Measurements from ENCODE around the gene OR5V1.

Gene OR5V1

DNA sequence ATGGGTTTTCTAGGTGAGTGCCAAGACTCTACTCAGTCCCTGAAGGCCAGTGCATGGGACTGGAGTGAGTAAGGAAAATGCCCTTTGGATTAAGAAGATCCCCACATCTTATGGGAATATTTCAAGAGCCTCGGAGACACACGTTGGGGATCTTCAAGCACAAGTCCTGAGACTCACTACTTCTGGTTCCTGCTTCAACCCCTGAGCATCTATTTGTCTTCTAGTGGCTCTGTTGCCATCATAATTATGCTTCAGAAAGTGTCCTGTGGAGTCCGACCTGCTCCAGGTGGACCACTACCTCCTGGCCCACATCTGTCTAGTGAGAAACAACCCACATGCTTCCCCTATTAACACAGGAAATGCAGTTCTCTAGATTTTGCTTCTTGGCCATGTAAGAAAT is at the start of gene OR5V1:
TSS of gene OR5V1 (minus strand) at position 101 of the 400 bp plus-strand sequence. CDS start 12,670 bp downstream, outside the sequence.
- no peak within 1 kb of the TSS for H3K4me3 ChIP-seq (ENCODE audit: low read depth, low read length)
- TF ChIP-seq, protein P1, sequence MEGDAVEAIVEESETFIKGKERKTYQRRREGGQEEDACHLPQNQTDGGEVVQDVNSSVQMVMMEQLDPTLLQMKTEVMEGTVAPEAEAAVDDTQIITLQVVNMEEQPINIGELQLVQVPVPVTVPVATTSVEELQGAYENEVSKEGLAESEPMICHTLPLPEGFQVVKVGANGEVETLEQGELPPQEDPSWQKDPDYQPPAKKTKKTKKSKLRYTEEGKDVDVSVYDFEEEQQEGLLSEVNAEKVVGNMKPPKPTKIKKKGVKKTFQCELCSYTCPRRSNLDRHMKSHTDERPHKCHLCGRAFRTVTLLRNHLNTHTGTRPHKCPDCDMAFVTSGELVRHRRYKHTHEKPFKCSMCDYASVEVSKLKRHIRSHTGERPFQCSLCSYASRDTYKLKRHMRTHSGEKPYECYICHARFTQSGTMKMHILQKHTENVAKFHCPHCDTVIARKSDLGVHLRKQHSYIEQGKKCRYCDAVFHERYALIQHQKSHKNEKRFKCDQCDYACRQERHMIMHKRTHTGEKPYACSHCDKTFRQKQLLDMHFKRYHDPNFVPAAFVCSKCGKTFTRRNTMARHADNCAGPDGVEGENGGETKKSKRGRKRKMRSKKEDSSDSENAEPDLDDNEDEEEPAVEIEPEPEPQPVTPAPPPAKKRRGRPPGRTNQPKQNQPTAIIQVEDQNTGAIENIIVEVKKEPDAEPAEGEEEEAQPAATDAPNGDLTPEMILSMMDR (IDR thresholded peaks at IDR 0.05; ENCODE audit: low read depth, low read length, missing control alignments) = no peak
- DNase-seq (ENCODE audit: low read depth) = no peak

DNA sequence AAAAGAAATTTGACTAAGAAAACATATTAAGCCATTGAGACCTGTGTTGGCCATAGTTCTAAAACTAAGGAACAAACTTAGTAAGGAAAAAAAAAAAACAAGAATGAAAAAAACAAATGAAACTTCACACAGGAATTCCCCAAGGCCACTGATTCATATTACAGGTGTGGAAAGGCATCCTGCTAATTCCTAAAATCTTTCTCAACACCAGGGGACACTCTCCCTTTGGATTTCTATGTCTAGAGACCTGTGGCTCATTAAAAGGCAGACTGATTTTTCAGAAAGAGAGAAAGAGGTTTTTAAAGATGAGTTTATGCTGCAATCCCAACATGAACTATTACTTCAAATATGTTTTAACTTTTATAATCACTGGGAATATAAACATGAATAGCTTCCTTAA is 45.9 kb upstream of the OR5V1 start, which contains the start of gene OR12D1:
TSS of gene OR12D1 (plus strand) at position 341 of the 400 bp plus-strand sequence.
- TF ChIP-seq, protein P1 (IDR thresholded peaks at IDR 0.05; ENCODE audit: low read depth, low read length, missing control alignments) = no peak
- no peak within 1 kb of the TSS for H3K4me3 ChIP-seq (ENCODE audit: low read depth, low read length)
- no peak for DNase-seq (ENCODE audit: low read depth)

DNA sequence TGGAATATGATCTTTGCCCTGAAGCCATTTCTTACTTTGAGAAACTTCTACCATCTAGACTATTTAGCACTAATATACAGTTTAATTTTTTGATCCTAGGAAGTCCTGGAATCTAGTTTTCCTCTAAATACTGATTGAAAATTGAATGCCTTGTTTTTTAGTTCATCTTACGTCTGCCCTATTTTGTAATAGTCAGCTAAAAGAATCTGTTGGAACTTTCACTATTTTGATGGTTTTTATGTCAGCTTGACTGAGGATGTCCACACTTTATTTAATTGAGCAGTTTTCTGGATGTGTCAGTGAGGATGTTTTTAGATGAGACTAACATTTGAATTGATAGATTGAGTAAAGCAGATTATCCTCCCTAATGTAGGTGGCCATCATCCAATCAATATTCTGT is 35.1 kb upstream of the OR5V1 start:
- no peak for DNase-seq (ENCODE audit: low read depth)

DNA sequence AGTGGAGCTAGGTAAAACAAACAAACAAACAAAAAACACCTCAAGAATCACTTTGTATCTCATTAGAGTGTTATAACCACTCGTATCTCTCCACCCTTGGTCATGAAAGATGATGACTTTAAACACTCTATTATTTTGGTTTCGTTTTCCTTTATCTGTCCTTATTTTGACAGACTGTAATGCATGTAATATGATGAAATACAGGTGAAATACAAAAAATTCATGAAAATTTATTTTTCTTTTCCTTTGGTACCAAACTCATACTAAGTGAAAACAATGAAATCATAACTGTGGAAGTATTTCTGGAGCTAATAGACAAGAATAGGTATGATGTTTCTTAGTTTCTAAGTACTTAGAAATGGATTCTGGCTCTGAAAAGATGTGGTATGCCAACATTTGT is 30.9 kb upstream of the OR5V1 start:
- no peak overlapping the region for H3K4me3 ChIP-seq (ENCODE audit: low read depth, low read length)
- DNase-seq (ENCODE audit: low read depth) = no peak
- TF ChIP-seq, protein P1 (IDR thresholded peaks at IDR 0.05; ENCODE audit: low read depth, low read length, missing control alignments) = no peak

More for the DNA sequence above, 35.1 kb upstream of the OR5V1 start:
- TF ChIP-seq, protein P1 (IDR thresholded peaks at IDR 0.05; ENCODE audit: low read depth, low read length, missing control alignments) = no peak
- H3K4me3 ChIP-seq (ENCODE audit: low read depth, low read length) = no peak overlapping the region

DNA sequence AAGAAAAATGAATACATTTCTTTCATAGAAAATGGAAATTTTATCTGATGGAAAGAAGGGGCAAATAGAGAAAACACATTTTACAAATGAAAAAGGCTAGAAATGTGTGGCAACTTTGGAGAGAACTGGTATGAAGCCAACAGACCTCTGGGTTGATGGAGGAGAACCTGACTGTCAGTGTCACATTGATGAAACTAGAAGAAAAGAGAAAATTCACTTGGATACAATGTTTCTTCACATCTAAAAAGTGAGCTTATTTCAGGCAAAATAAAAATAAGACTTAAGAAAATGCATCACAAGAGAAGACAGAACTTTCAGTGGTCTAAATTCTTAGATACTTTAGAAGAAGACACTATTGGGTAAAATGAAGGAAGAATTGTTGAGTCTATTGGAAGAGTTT is 26.7 kb upstream of the OR5V1 start, which contains the start of gene OR12D2:
TSS of gene OR12D2 (plus strand) at position 301 of the 400 bp plus-strand sequence. CDS start 1,069 bp downstream, outside the sequence.
- DNase-seq (ENCODE audit: low read depth) = no peak
- H3K4me3 ChIP-seq (ENCODE audit: low read depth, low read length) = no peak within 1 kb of the TSS
- TF ChIP-seq, protein P1 (IDR thresholded peaks at IDR 0.05; ENCODE audit: low read depth, low read length, missing control alignments) = no peak

DNA sequence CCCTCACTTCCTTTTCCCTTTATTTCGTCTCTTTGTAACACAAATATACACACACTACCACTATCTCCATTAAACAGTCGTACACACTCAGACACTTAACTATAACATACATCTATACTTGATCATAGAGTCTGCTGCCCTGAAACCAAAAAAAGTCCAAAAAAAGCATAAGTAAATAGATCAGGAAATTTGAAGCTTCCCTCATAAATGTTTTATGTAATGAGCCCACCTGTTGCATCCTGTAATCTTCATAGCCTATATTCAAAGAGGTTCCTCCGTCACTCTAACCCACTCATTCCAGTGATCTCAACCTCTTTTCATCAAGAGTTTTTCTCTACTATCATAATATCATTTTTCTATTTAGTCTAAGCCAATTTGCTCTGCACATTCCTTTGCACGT is 19.9 kb upstream of the OR5V1 start:
- no peak overlapping the region for H3K4me3 ChIP-seq (ENCODE audit: low read depth, low read length)
- TF ChIP-seq, protein P1 (IDR thresholded peaks at IDR 0.05; ENCODE audit: low read depth, low read length, missing control alignments) = no peak
- no peak for DNase-seq (ENCODE audit: low read depth)

DNA sequence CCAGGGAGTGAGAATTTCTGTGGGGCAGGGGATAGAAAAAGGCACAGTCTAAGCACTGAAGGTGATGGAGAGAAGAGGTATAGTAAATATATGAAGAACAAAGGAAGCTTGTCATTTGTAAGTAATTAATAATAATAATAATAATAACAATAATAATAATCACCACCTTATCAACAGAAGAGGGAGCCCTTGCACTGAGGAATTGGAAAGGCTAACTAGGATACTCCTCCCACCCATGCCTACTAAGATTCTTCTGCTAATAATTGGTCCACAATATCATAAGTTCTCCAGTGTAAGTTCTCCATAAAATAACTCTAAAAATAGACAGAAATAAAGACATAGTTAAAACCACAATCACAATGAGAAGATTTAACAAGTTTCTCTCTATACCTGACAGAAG is 7.3 kb upstream of the OR5V1 start:
- DNase-seq (ENCODE audit: low read depth) = no peak

More for the DNA sequence above, 7.3 kb upstream of the OR5V1 start:
- TF ChIP-seq, protein P1 (IDR thresholded peaks at IDR 0.05; ENCODE audit: low read depth, low read length, missing control alignments) = peak; percentile 17
- no peak overlapping the region for H3K4me3 ChIP-seq (ENCODE audit: low read depth, low read length)

Measured in GM12864 (cell line).